HepG2 (cell line): ENCODE data around the gene RNF125. TPM values are rescaled to one million over a fixed set of nuclear protein-coding genes. Genes with fewer than 3 reads are reported as not detected.

Experiments
- ATAC-seq: fragments of 200-7000 bp; cut with Tn5 transposase; 3 replicates; pipeline ENCODE4 v1.9.1; 2020; ENCODE audit warnings: mild to moderate bottlenecking, moderate library complexity
- BruUV-seq: library from RNA; stranded (reverse); fragments of 400-500 nt; replicated peaks from 2 replicates; lab custom pipeline; 2021; lab: Mats Ljungman, UMichigan
- CTCF ChIA-PET: fragments of 300-600 bp; formaldehyde crosslinking; extraction: SDS; loops from one replicate; lab custom pipeline; 2021; ENCODE audit warnings: low total read pairs, inconsistent platforms, low intra/inter-chr PET ratio; lab: Yijun Ruan, JAX
- POLR2A ChIA-PET: fragments of 350-600 bp; sonication (Branson Sonifier 250); formaldehyde crosslinking; loops from one replicate; lab custom pipeline; 2020; ENCODE audit warnings: antibody characterized with exemption, inconsistent platforms; lab: Yijun Ruan, JAX
- DNase-seq: peaks from one replicate; pipeline ENCODE4 v3.0.0-alpha.2; 2015; ENCODE audit warnings: low spot score
- FAIRE-seq: peaks from 3 replicates; lab custom pipeline; 2011; peaks lifted over from hg19 to GRCh38; lab: Jason Lieb, UNC
- H2AFZ ChIP-seq: one replicate; pipeline ENCODE4 v1.6.1; 2011; ENCODE audit warnings: low read length, inconsistent platforms
- H3K27ac ChIP-seq: fragments of 300-600 bp; 3 replicates; pipeline ENCODE4 v1.8.0; 2011; ENCODE audit warnings: mixed run types, mild to moderate bottlenecking, mixed read lengths, low read length, inconsistent platforms; ENCODE audit not compliant: insufficient read depth; ENCODE audit errors: extremely low read length
- H3K27me3 ChIP-seq, 2 experiments: fragments of 200-600 bp in 1 of 2; 2 replicates in 1 of 2; 3 replicates in 1 of 2; pipeline versions ENCODE4 v1.6.0 to v1.8.0; 2011; ENCODE audit warnings: low read length in 2 of 2, mild to moderate bottlenecking in 2 of 2, moderate library complexity in 2 of 2, inconsistent platforms in 1 of 2; ENCODE audit not compliant: insufficient read depth in 2 of 2, control insufficient read depth in 1 of 2
- H3K36me3 ChIP-seq, 2 experiments: fragments of 200-600 bp in 1 of 2; replicated peaks in 1 of 2; 2 replicates in 1 of 2; 3 replicates in 1 of 2; pipeline versions ENCODE4 v1.5.1 to v1.8.0; 2011; ENCODE audit warnings: low read length in 2 of 2, inconsistent platforms in 1 of 2; ENCODE audit not compliant: insufficient read depth in 2 of 2, control insufficient read depth in 1 of 2
- H3K4me1 ChIP-seq: 2 replicates; pipeline ENCODE4 v1.5.1; 2012; ENCODE audit warnings: low read length, inconsistent platforms; ENCODE audit not compliant: insufficient read depth
- H3K4me2 ChIP-seq: 2 replicates; pipeline ENCODE4 v1.6.0; 2011; ENCODE audit warnings: low read depth, low read length, inconsistent platforms
- H3K4me3 ChIP-seq, 3 experiments: fragments of 200-600 bp in 1 of 3; sonication (generic), shearing (Covaris generic) in 1 of 3; replicated peaks in 1 of 3; 2 replicates each; pipeline ENCODE4 v1.5.1; 2011 to 2016; ENCODE audit warnings: low read length in 3 of 3, inconsistent platforms in 2 of 3, low read depth in 2 of 3, mild to moderate bottlenecking in 2 of 3, control low read depth in 1 of 3, mixed read lengths in 1 of 3; ENCODE audit not compliant: insufficient read depth in 1 of 3
- H3K79me2 ChIP-seq: one replicate; pipeline ENCODE4 v1.6.1; 2011; ENCODE audit warnings: low read length, inconsistent platforms; ENCODE audit not compliant: insufficient read depth
- H3K9ac ChIP-seq: 2 replicates; pipeline ENCODE4 v1.6.0; 2011; ENCODE audit warnings: mild to moderate bottlenecking, low read depth, low read length, inconsistent platforms; ENCODE audit not compliant: insufficient read depth
- H3K9me3 ChIP-seq: 2 replicates; pipeline ENCODE4 v1.5.1; 2012; ENCODE audit warnings: mild to moderate bottlenecking, low read length
- H4K20me1 ChIP-seq: 2 replicates; pipeline ENCODE4 v1.6.0; 2011; ENCODE audit warnings: inconsistent platforms, mild to moderate bottlenecking, low read length, moderate library complexity; ENCODE audit not compliant: insufficient read depth
- ATF7-NPFF ChIP-seq: sonication (generic); formaldehyde crosslinking; IDR thresholded peaks from 2 replicates; pipeline ENCODE4 v1.8.1; 2023; ENCODE audit warnings: mild to moderate bottlenecking, low read depth, missing genetic modification reagents, moderate library complexity
- BCL3 ChIP-seq: sonication (generic); formaldehyde crosslinking; IDR thresholded peaks from 2 replicates; pipeline ENCODE4 v1.5.1; 2020; ENCODE audit warnings: mild to moderate bottlenecking, missing genetic modification reagents, moderate library complexity
- ETS1 ChIP-seq: sonication (generic); formaldehyde crosslinking; IDR thresholded peaks from 2 replicates; pipeline ENCODE4 v1.4.0; 2020; ENCODE audit warnings: missing genetic modification reagents
- FOXK1 ChIP-seq: sonication (generic); formaldehyde crosslinking; IDR thresholded peaks from 2 replicates; pipeline ENCODE4 v1.4.0; 2020; ENCODE audit warnings: low read depth, missing genetic modification reagents, borderline replicate concordance
- ISX ChIP-seq: sonication (generic); formaldehyde crosslinking; conservative IDR thresholded peaks from 2 replicates; pipeline ENCODE4 v1.5.0; 2020; ENCODE audit warnings: missing genetic modification reagents
- PREB ChIP-seq: sonication (generic); formaldehyde crosslinking; IDR thresholded peaks from 2 replicates; pipeline ENCODE4 v1.4.0; 2020; ENCODE audit warnings: missing genetic modification reagents
- SRSF1 ChIP-seq: fragments of 200-400 bp; formaldehyde crosslinking; optimal IDR thresholded peaks from 2 replicates; pipeline ENCODE3; 2017; ENCODE audit warnings: mild to moderate bottlenecking, low read depth, low read length, moderate library complexity
- ZNF530 ChIP-seq: sonication (generic); formaldehyde crosslinking; IDR thresholded peaks from 2 replicates; pipeline ENCODE4 v1.5.0; 2020; ENCODE audit warnings: low read depth, mild to moderate bottlenecking, missing genetic modification reagents
- ZNF563 ChIP-seq: sonication (generic); formaldehyde crosslinking; IDR thresholded peaks from 2 replicates; pipeline ENCODE4 v1.8.0; 2022; ENCODE audit warnings: mild to moderate bottlenecking, moderate library complexity, missing genetic modification reagents
- ZNF619 ChIP-seq: sonication (generic); formaldehyde crosslinking; IDR thresholded peaks from 2 replicates; pipeline ENCODE4 v1.4.0; 2020; ENCODE audit warnings: mild to moderate bottlenecking, missing genetic modification reagents
- ZNF770 ChIP-seq: sonication (generic); formaldehyde crosslinking; IDR thresholded peaks from 2 replicates; pipeline ENCODE4 v1.5.0; 2020; ENCODE audit warnings: mild to moderate bottlenecking, missing genetic modification reagents
- ZNF788 ChIP-seq: sonication (generic); formaldehyde crosslinking; IDR thresholded peaks from 2 replicates; pipeline ENCODE4 v1.5.0; 2020; ENCODE audit warnings: mild to moderate bottlenecking, missing genetic modification reagents, borderline replicate concordance
- WGBS: methylation state at CpG from one replicate; pipeline ENCODE4 v1.1.6; 2017; ENCODE audit warnings: low lambda C conversion rate; 5-methylcytosine and 5-hydroxymethylcytosine counted together
- in situ Hi-C: cut with HindIII; loops from 2 replicates; pipeline ENCODE4 v1.10.0; 2017; ENCODE audit warnings: low pct_unique_long_range_greater_than_20kb; ENCODE audit not compliant: extremely low pct_ligation_motif_present
- intact Hi-C: fragments of 100-400 bp; cut with micrococcal nuclease; formaldehyde crosslinking; loops from one replicate; pipeline ENCODE4 v1.10.0; 2022; ENCODE audit not compliant: unreplicated experiment
- polyA plus RNA-seq, 8 experiments: library from polyadenylated mRNA; depleted of rRNA in 3 of 8; stranded (reverse) in 7 of 8; unstranded in 1 of 8; fragments of >200 nt; fragmentation: Illumina TruSeq in 4 of 8; extraction: Trizol in 4 of 8; gene quantifications; 2 replicates each; pipeline versions ENCODE4 v1.2.1 to v1.2.3, GENCODE V29; 2011 to 2016; ENCODE audit warnings: low read depth in 4 of 8, missing spikeins in 1 of 8, mixed read lengths in 1 of 8; ENCODE audit not compliant: insufficient read depth in 1 of 8
- total RNA-seq, 5 experiments: library from RNA; depleted of rRNA; stranded (reverse); fragments of >200 nt; fragmentation: Illumina TruSeq; extraction: Trizol; gene quantifications; 2 replicates each; pipeline ENCODE4 v1.2.3, GENCODE V29; 2016; ENCODE audit warnings: low read depth in 1 of 5

RNF125 gene
- total and polyA plus RNA-seq, 2 of the 13 experiments (the other 11 are each of a cell fraction or from before 2014, with no cell fraction given), result 0.58 to 1.8 TPM

GRCh38 chr18:32021756-32022564 lies 3.3 kb downstream of the RNF125 start:
- 62% methylated on average over 2 of the region's 2 CpGs for WGBS
- ATAC-seq, result no peak
- in situ Hi-C loops (no loop called here), intact Hi-C loops (no loop called here)
- no peak overlapping the region for H2AFZ ChIP-seq
- H3K27me3 ChIP-seq, result peaks cover 0 to 1% of the 10 kb centered on the region in 2 experiments; a peak in 2 of 5 replicates
- no peaks in the 10 kb centered on the region for H3K79me2 ChIP-seq
- no peaks in the 10 kb centered on the region for H3K36me3 ChIP-seq
- no peak overlapping the region for H3K9ac ChIP-seq
- no peak for DNase-seq
- H3K4me2 ChIP-seq, result no peak overlapping the region
- TF ChIP-seq ETS1 (CRISPR knock-in tag) (no peak), ISX (CRISPR knock-in tag) (no peak), ZNF563 (CRISPR knock-in tag) (no peak), ZNF530 (CRISPR knock-in tag) (no peak), ATF7-NPFF (CRISPR knock-in tag) (no peak), ZNF788 (CRISPR knock-in tag) (no peak), ZNF770 (CRISPR knock-in tag) (no peak), SRSF1 (no peak), ZNF619 (CRISPR knock-in tag) (no peak), BCL3 (CRISPR knock-in tag) (no peak), PREB (CRISPR knock-in tag) (no peak), FOXK1 (CRISPR knock-in tag) (no peak)
- H3K4me3 ChIP-seq, result no peak overlapping the region
- BruUV-seq, result no TSS peak
- H4K20me1 ChIP-seq, result no peaks in the 10 kb centered on the region
- H3K4me1 ChIP-seq, result peaks cover 37% of the 10 kb centered on the region
- H3K9me3 ChIP-seq, result no peaks in the 10 kb centered on the region
- no peak overlapping the region for H3K27ac ChIP-seq
- POLR2A ChIA-PET, result no interaction called here
- CTCF ChIA-PET, result no interaction called here
- no peak for FAIRE-seq
